GM12801 (cell line): ENCODE measurements around the gene HPCA.

Experiments used
- TF ChIP-seq, protein P1 (sequence below): IDR thresholded peaks from one replicate; pipeline ENCODE4 v1.5.1; 2011; ENCODE audit warnings: control low read depth; ENCODE audit not compliant: insufficient read length; ENCODE audit errors: extremely low read depth

Gene HPCA

DNA sequence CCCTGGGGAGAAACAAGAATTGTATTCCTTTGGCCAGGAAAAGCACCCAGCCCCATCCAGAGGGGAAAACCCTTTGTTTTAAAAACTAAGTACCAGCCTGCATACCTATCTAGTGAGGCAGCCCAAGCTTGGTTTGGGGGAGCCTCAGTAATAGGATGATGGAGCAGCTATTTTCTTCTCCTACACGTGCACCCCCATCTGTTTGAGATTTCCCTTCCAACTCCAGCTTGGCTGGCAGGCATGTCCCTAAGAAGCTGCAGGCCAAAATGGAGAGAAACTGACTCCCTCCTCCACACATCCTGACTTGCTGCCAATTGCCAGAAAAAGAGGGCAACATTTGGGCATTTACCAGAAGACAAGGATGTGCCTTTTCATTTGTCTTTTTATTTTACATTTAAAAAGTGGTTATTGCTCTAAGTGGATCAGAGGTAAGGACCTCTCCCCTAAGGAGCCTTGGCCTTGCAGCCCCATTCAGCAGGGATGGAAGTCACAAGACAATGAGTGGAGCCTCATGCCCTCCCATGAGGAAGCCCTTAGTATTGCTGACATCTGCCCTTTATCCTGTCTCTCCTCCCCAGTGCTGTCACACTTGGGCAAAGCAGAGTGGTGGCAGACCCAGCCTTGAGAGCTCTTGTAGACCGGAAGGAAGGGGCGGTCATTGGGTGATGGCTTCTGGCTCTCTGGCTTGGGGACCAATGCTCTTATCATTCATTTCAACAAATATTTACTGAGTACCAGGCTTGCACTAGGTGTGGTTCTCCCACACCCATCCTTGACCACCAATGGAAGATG, 24.2 kb upstream of the HPCA start:
- TF ChIP-seq, protein P1, sequence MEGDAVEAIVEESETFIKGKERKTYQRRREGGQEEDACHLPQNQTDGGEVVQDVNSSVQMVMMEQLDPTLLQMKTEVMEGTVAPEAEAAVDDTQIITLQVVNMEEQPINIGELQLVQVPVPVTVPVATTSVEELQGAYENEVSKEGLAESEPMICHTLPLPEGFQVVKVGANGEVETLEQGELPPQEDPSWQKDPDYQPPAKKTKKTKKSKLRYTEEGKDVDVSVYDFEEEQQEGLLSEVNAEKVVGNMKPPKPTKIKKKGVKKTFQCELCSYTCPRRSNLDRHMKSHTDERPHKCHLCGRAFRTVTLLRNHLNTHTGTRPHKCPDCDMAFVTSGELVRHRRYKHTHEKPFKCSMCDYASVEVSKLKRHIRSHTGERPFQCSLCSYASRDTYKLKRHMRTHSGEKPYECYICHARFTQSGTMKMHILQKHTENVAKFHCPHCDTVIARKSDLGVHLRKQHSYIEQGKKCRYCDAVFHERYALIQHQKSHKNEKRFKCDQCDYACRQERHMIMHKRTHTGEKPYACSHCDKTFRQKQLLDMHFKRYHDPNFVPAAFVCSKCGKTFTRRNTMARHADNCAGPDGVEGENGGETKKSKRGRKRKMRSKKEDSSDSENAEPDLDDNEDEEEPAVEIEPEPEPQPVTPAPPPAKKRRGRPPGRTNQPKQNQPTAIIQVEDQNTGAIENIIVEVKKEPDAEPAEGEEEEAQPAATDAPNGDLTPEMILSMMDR = no peak

DNA sequence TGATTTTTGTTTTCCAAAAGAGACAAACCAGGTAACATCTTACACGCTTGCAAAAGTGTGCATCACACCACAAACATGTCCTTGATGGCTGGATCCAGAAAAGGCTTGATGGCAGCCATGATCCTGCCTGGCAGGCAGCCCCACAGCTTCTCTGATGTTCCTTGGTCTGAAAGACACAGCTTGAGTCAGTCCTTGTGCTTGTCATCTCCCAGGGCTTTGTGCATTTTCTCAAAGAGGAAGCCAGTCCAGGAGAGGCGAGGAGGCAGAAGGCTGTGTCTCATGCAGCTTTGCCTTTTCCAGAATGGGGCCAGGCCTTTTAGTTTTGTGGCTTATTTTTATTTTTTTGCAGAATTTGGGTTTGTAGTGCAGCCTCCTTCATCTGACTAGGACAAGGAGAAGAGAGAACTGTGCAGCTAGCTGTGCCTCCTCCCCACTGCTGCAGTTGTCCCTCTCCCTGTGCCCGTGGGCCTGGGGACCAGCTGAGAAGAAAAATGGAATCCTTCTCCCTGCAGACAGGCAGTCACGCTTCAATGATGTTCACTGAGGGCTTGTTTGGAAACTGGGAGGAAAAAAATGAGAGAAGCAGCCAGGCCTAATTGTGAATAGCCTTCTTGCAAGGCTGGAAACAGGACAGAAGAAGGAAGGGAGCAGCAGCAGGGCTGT, 22.9 kb upstream of the HPCA start:
- TF ChIP-seq, protein P1 = no peak

DNA sequence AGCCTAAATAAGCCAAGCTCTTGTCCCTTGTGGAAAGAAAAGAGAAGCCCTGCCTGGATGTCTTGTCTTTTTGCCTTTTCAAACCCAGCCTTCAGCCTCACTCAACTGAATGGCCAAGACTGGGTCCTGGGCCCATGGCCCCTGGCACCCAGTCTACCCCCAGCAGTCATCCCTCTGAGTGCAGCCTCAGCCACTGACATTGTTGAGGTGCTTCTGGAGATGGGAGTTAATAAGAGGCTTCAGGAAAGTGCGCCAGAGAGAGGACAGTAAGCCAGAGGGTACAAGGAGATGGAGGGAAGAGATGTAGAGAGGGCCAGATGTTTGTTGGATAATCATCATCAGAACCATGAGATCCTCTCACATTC, 22.4 kb upstream of the HPCA start:
- TF ChIP-seq, protein P1 = no peak

DNA sequence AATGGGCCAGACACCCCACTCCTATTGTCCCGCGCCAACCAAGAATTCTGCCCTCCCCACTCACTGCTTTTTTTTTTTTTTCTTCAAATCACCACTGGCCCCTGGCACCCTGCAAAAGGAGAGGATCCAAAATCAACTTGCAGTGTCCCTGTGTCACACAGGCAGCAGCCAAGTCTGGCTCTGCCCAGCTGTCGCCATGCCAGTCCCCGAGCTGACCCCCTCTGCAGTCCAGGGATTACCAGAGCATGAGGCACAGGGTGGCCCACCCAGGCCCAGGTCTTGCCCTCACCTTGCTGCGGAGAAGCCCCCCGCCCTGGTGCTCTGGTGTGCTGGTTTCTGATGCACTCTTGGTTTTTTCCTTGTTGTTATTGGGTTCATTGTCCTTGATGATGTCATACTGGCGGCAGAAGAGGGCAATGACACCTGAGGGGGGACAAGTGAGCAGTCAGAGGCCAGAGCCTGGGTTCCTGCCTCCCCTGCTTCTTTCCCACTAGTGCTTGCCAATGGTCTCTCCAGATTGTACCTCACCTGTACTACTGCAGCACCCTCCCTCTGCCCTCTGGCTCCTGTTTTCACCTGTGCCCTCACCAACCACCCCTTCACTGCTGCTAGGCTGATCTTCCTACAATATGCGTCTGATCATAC, 21.8 kb upstream of the HPCA start:
- TF ChIP-seq, protein P1 = no peak

DNA sequence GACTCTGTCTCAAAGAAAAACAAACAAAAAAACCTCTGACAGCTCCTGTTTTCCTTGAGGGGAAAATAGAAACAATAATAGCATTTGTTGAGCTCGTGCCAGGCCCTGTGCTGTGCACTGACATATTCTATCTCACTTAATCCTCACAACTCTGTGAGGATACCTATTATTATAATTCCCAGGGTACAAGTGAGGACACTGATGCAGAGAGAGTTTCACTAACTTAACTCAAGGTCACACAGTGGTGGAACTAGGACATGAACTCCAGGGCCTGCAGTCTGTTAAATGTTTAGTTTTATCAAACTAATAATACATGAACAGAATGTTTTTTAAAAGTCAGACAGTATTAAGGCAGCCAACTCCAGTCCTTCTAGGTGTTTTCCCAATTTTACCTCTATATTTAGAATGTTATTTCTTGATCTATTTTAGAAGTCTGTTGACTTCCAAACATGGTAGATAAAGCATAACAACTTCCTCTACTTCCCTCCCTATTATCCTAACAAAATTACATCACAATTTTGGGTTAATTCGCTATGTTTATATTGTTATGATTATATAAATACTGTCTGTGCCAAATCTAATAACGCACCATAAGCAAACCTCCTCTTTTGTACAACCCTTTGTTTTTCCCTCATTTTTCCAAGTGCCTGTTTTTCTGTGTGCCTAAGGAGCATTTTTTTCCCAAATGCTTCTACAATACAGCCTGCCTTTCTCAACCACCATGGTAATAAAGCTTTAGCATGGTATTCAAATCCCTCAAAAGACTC, 20.5 kb upstream of the HPCA start:
- TF ChIP-seq, protein P1 = no peak

DNA sequence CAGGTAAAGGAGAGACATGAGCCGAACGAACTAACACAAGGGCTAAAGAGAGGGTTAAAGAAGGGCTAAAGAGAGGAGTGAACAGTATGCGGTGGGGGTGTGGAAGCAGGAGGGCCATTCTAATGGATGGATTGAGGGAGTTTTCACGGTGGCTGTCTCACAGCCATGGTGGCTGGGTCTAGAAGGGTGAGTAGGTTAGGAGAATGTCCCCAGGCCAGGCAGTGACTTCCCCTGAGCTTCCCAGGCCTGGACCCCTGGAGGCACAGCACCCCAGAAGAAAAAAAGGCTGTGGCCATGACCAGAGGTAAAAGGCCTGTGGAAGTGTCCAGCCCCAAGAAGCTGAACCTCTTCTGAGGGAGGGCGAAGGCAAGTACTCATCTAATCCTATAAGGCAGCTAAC, 19.1 kb upstream of the HPCA start:
- TF ChIP-seq, protein P1 = no peak

DNA sequence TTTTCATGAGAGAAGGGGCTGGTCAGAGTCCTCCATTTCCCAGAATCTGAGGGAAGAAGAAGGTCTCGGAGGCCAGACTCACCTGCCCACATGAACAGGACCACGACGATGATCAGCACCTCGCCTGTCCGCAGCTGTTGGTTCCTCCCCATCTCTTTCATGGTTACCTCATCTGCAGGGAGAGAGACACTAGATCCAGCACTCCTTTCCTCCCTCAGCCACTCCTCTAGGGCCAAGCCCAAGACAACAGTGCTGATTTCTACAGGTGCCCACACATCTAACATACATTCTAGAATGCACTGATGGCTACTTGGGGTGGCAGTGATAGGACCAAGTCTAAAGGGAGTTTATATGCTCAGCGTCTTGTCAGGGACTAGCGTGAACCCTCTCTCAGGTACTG, 18.6 kb upstream of the HPCA start:
- TF ChIP-seq, protein P1 = no peak
